GM08714 (cell line): ENCODE results near the gene SF1.

Experiments
- H3K4me3 ChIP-seq: fragments of 200-500 bp; sonication (Bioruptor generic); 2 replicates; pipeline ENCODE4 v1.5.1; 2014; ENCODE audit warnings: mild to moderate bottlenecking, low read length, inconsistent platforms
- ZNF274 ChIP-seq: IDR thresholded peaks from 2 replicates; pipeline ENCODE4 v1.6.1; 2012; ENCODE audit warnings: mild to moderate bottlenecking, low read depth, low read length

SF1 gene

GRCh38 chr11:64764753-64765152 is 13.6 kb downstream of the SF1 start:
- H3K4me3 ChIP-seq: no peak overlapping the region
- no peak for TF ChIP-seq ZNF274

GRCh38 chr11:64764040-64764611 is 14.2 kb downstream of the SF1 start:
- no peak overlapping the region for H3K4me3 ChIP-seq
- TF ChIP-seq ZNF274: no peak

GRCh38 chr11:64763526-64764039 is 14.8 kb downstream of the SF1 start:
- no peak overlapping the region for H3K4me3 ChIP-seq
- TF ChIP-seq ZNF274: no peak

GRCh38 chr11:64762674-64763525 is 15.4 kb downstream of the SF1 start:
- no peak overlapping the region for H3K4me3 ChIP-seq
- no peak for TF ChIP-seq ZNF274

GRCh38 chr11:64762277-64762673 is 16.1 kb downstream of the SF1 start:
- H3K4me3 ChIP-seq: no peak overlapping the region
- TF ChIP-seq ZNF274: no peak

- no peak for TF ChIP-seq ZNF274
- H3K4me3 ChIP-seq: no peak overlapping the region
Measured at GRCh38 chr11:64760759-64761420, 17.5 kb downstream of the SF1 start.

- TF ChIP-seq ZNF274: no peak
- no peak within 1 kb of the TSS for H3K4me3 ChIP-seq
Measured at GRCh38 chr11:64759722-64760719, 18.3 kb downstream of the SF1 start, which contains the start of gene PYGM. PYGM (minus strand) TSS chr11:64759974; CDS start chr11:64759898, 76 bp downstream.

GRCh38 chr11:64759131-64759721 is 19.1 kb downstream of the SF1 start:
- TF ChIP-seq ZNF274: no peak
- H3K4me3 ChIP-seq: no peak overlapping the region

GRCh38 chr11:64758330-64759079 is 19.8 kb downstream of the SF1 start:
- TF ChIP-seq ZNF274: no peak
- H3K4me3 ChIP-seq: no peak overlapping the region

GRCh38 chr11:64757549-64758329 is 20.6 kb downstream of the SF1 start:
- TF ChIP-seq ZNF274: no peak
- no peak overlapping the region for H3K4me3 ChIP-seq

- no peak overlapping the region for H3K4me3 ChIP-seq
- no peak for TF ChIP-seq ZNF274
Measured at GRCh38 chr11:64755681-64756361, 22.5 kb downstream of the SF1 start.
